Activated naive CD4-positive, alpha-beta T cell treated with anti-CD3 and anti-CD28 coated beads, Interleukin-2, amount 50 U/mL, for 72 hours (primary cell): Measurements from ENCODE around the gene ALDH4A1. TPM values are rescaled to one million over a fixed set of nuclear protein-coding genes. Genes with fewer than 3 reads are reported as not detected.

Source experiments
- ATAC-seq, 2 donors: fragments of 150-1000 bp; cut with Tn5 transposase; 2 replicates each; pipeline ENCODE4 v1.10.0; 2021; ENCODE audit warnings: mild to moderate bottlenecking in 2 of 2, moderate library complexity in 2 of 2
- DNase-seq, 2 donors: peaks; one replicate each; pipeline ENCODE4 v3.0.0; 2021 to 2022; ENCODE audit warnings: low spot score in 2 of 2
- H3K27ac Mint-ChIP-seq, 2 donors: one replicate each; pipeline ENCODE4 v1.8.0; 2022; ENCODE audit warnings: mild to moderate bottlenecking in 2 of 2, mixed read lengths in 2 of 2
- H3K36me3 Mint-ChIP-seq, 2 donors: one replicate each; pipeline ENCODE4 v1.8.0; 2022; ENCODE audit warnings: mixed read lengths in 2 of 2
- H3K9me3 Mint-ChIP-seq, 2 donors: one replicate each; pipeline ENCODE4 v1.8.0; 2022; ENCODE audit warnings: mixed read lengths in 2 of 2
- total RNA-seq, 2 donors: library from RNA; stranded (reverse); gene quantifications; one replicate each; pipeline ENCODE4 v1.2.3, GENCODE V29; 2022

ALDH4A1 gene
- total RNA-seq, 2 donors from 2014 or later: 7.4 to 9.8 TPM

DNA sequence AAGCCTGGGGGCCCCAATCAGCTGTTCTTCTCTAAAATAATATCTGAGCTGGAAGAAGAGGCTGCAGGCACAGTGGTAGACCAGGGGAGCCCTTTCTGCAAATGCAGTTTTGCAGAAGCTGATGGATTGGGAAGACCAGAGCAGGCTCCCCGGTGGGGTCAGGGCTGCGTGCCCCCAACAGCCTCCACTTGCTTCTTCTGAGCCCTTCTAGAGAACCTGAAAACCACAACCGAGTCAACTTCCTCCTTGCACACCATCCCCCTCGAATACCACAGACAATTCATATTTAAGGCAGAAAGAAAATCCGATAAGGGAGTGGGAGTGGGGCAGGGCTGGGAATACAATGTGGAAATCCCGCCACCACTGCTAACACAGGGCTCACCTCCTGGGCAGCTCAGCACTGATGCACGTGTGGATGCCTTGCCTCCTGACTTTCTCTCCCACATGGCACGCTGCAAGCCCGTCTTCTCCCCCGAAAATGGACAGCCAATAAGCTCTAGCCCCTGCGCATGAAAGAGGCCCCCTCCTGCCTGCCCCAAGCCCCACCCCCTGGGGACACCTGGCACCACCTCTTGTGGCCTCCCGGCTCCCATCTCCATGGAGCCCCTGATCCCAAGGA lies 25.4 kb upstream of the ALDH4A1 start:
- Mint-ChIP-seq H3K27ac (peak overlapping the region; percentile 98 to 99), H3K9me3 (peaks cover 4 to 6% of the 10 kb centered on the region in 2 donors), H3K36me3 (peaks cover 5 to 10% of the 10 kb centered on the region in 2 donors)
- DNase-seq (no peak), ATAC-seq (peak; percentile 23 to 41)

DNA sequence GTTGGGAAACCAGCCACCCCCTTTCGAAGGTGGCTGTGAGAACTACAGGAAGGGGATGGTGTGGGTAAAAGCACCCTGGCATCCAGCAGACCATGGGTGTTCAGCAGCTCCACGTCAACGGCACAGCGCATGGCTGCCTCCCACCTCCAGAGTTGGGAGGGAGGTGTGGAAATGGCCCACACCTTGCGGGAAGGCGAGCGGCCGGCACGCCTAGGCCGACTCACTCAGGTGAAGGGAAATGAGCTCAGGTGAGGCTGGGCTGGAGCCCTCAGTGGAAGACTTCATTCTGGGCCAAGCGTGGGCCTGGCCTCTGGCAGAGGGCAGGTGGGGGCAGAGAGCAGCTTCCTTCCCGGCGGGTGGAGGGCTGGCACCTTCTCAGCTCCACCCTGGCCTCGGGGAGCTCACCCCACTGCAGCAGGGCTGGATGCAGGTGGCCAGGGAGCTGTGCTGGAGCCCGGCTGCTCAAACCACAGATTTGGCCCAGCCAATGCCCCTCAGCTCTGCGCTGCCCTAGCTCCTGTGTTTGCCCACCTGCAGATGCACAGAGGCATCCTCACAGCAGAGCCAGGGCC lies 24.8 kb upstream of the ALDH4A1 start:
- peak overlapping the region; percentile 98 to 99 for H3K27ac Mint-ChIP-seq
- peaks cover 5 to 10% of the 10 kb centered on the region in 2 donors for H3K36me3 Mint-ChIP-seq
- peak; percentile 43 to 57 for ATAC-seq
- peaks cover 4 to 6% of the 10 kb centered on the region in 2 donors for H3K9me3 Mint-ChIP-seq
- DNase-seq: peak in 1 of 2 donors; percentile 33

DNA sequence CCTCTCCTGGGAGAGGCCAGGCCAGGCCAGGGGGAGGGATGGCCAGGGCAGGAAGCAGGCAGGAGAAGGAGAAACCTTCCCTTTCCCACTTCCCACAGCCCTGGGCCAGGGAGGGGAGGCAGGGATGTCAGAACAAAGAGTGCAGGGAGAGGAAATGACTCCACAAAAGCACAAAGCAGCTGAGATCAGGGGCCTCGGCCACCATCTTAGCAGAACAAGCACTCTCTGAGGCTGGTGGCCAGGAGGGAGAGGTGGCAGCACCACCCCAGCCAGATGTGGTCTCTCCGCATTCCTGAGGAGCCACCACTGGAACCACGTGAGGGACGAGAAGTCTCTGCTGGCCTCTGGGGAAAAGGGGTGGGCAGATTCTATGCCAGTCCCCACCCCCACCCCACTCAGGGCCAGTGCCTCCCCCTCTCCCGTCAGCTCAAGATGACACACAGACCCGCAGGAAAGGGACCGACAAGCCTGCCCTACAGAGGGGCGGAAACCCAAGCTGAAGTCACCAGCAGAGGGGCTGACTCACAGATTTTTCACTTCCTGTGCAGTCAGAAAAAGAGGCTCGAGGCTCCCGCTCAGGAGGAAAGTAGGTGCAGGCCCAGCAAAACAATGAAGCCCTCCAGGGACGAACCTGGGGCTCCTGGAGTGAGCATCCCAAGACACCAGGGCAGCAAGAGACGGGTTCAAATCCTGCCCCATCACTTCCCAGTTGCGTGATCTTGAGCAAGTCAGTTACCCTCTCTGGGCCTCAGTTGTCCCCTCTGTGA lies 24.1 kb upstream of the ALDH4A1 start:
- ATAC-seq (peak; percentile 90 to 91), DNase-seq (peak; percentile 81 to 93)
- Mint-ChIP-seq H3K27ac (peak overlapping the region; percentile 98 to 99), H3K9me3 (peaks cover 4 to 6% of the 10 kb centered on the region in 2 donors), H3K36me3 (peaks cover 5 to 10% of the 10 kb centered on the region in 2 donors)

DNA sequence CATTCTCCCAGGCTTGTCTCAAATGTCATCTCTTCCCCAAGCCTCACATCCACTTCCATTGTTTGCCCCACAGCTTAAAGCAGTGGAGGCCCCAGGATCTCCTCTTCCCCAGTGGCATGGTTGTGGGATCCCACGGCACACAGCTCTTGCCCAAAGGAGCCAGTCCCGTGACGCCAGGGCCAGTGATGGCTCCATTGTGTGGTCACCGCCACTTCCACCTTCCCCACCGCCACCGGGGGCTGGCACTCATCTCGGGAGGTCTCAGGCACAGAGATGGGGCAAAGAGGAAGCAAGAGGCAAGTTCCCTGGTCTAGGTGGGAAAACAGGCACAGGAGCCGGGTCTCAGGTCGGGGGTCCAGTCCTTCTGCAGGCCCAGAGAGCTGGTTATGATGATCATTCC lies 22.9 kb upstream of the ALDH4A1 start:
- Mint-ChIP-seq H3K9me3 (peaks cover 4 to 6% of the 10 kb centered on the region in 2 donors), H3K36me3 (peaks cover 5 to 10% of the 10 kb centered on the region in 2 donors), H3K27ac (peak overlapping the region; percentile 6 to 23)
- ATAC-seq: no peak
- DNase-seq: no peak

DNA sequence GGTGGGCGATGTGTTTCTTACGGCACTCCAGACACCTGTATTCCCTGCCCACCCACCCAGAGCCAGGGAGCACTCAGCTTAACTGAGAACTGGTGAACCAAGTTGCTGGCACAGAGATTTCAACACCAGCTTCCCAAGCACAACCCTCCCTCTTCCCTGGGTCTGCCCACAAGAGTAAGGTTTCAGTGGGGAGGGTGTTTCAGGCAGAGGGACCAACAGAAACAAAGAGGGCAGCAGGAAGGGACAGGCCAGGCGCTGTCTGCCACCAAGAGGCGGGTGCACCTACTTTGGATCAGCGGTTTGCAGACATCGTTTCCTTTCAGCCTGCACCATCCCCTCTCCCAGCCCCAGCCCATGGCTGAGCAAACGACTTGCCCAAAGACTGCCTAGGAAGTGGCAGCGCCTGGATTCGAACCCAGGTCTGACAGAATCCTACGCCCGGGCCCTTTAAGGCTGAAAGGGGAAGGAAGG lies 21.9 kb upstream of the ALDH4A1 start:
- no peak overlapping the region for H3K27ac Mint-ChIP-seq
- ATAC-seq (no peak), DNase-seq (no peak)

DNA sequence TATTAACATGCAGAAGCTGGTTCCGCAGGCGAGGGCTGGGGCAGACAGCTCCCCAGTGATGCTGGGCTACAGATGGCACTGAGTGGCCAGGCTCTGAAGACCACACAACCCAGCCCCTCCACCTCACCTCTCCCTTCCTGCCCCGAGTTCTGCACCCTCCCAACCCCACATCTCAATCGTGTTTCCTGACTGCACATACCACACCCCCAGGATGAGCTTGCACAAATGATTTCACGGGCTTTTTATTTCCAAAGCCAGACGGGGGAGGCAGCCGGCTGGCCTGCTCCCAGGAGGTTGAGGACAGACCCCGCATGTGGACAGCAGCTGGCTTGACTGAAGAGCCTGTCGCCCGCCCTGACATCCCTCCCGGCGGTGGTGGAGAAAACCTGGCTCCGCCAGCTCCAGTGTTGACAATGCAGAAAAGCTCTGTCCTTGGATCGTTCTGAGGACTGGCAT lies 21.4 kb upstream of the ALDH4A1 start:
- Mint-ChIP-seq H3K36me3 (peaks cover 5 to 10% of the 10 kb centered on the region in 2 donors), H3K27ac (no peak overlapping the region), H3K9me3 (peaks cover 4 to 6% of the 10 kb centered on the region in 2 donors)
- DNase-seq (no peak), ATAC-seq (no peak)

More for the DNA sequence above, 21.9 kb upstream of the ALDH4A1 start:
- peaks cover 5 to 10% of the 10 kb centered on the region in 2 donors for H3K36me3 Mint-ChIP-seq
- H3K9me3 Mint-ChIP-seq: peaks cover 4 to 6% of the 10 kb centered on the region in 2 donors

DNA sequence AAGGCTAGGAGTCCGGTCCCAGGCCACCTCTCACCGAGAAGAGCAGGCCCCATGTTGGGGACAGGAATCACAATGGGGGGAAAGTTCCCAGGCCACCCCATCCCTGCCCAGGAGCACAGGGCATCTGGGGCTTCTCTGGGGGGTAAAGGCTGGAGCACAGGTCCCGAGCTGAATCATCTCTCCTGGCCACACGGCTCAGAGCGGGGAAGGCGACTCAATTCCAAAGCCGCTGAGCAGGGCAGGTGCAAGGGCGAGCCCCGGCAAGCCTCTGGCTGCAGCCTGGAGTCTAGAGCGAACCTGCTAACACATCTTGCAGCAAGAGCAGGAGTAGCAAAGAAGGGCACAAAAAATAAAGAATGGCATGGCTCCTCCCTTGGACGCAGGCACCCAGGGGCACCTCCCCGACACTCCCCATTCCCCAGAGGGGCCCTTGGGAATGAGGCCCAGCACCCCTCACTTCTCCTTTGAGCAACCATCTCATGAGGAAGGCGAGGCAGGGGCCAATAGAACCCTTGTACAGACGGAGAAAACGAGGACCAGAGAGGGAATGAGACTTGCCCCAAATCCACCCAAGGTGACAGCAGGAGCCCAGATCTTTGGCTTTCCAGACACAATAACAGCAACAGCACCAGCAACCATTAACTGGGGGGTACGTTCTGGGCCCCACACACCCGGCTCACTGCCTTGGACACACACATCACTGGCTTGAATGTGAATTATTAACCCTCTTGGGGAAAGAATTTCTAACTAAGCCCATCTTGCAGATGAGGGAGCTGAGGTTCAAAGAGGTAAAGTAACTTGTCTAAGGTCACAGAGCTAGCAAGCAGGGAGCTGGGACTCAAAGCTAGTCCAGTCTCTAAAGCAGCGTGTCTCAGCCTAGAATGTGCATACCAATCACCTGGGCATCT lies 20.7 kb upstream of the ALDH4A1 start:
- DNase-seq: no peak
- peaks cover 5 to 10% of the 10 kb centered on the region in 2 donors for H3K36me3 Mint-ChIP-seq
- peaks cover 4 to 6% of the 10 kb centered on the region in 2 donors for H3K9me3 Mint-ChIP-seq
- no peak for ATAC-seq
- H3K27ac Mint-ChIP-seq: peak overlapping the region in 1 of 2 donors; percentile 2

DNA sequence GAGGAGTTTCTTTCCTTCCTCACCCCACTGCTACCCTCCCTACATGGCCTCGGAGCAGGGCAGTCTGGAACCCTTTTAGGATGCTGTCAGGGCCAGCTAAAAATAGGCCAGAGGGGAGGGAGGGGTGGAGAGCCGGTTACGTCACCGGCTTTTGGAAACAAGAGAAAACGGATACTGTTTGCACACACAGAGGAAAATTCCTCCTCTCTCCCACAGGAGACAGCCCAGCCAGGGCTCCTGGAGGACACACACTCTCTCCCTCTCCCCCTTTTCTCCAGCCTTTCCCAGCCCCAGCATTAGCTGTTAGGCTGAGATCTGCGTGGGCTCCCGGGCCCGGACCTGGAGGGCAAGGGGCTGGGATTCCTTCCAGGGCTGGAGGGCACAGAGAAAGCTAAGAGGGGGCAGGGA lies 20.0 kb upstream of the ALDH4A1 start:
- H3K27ac Mint-ChIP-seq: no peak overlapping the region
- peaks cover 4 to 6% of the 10 kb centered on the region in 2 donors for H3K9me3 Mint-ChIP-seq
- H3K36me3 Mint-ChIP-seq: peaks cover 5 to 10% of the 10 kb centered on the region in 2 donors
- ATAC-seq (no peak), DNase-seq (no peak)

DNA sequence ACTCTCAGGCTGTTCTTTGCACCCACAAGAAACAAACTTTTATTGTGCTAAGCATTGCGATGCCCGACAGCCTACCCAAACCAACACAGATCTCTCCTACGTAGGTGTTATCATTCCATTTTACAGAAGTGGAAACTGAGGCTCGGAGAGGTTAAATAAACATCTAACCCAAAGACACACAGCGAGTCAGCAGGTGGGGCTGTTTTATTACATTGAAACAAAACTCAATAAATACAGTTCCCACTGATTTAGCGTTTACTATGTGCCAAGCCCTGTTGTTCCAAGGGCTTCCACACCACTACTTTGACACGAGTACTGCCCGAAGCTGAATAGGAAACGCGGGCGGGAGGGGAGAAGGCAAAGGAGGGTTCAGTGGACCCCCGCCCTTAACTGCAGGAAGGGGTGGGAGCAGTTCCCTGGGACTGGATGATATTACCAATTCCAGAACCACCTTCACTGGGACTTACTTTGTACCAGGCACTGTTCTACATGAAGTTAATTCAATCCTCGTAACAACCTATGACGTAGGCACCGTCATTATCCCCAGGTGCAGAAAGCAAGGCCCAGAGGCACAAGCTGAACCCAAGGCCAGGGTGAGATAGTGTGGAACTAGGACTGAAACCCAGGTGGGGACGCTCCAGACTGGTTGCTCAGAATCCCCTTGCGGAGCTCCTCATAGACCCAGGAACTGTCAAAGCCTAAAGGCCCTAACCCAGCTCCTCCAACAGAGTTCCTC lies 19.3 kb upstream of the ALDH4A1 start:
- DNase-seq (no peak), ATAC-seq (no peak)

DNA sequence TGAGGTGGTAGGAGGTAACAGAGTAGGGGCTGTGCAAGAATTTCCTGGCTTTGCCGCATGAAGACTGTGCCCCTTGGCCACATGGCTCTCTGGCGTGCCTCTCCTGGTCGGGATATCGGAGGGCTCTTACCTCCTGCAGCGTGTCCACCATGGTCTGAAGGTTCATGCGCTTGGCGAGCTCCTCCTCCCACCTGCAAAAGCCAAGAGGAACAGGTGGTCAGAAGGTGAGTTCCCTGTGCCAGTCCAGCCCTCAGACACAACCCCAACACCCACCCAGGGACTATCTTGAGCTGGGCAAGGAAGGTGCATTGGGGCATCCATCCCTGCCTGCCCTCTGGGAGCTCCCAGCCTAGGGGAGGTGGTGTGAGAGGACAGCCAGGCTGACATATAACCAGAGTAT lies 18.6 kb upstream of the ALDH4A1 start:
- H3K27ac Mint-ChIP-seq: no peak overlapping the region
- peaks cover 4 to 6% of the 10 kb centered on the region in 2 donors for H3K9me3 Mint-ChIP-seq
- ATAC-seq: no peak
- peaks cover 5 to 10% of the 10 kb centered on the region in 2 donors for H3K36me3 Mint-ChIP-seq
- no peak for DNase-seq

More for the DNA sequence above, 19.3 kb upstream of the ALDH4A1 start:
- peaks cover 5 to 10% of the 10 kb centered on the region in 2 donors for H3K36me3 Mint-ChIP-seq
- peaks cover 4 to 6% of the 10 kb centered on the region in 2 donors for H3K9me3 Mint-ChIP-seq
- no peak overlapping the region for H3K27ac Mint-ChIP-seq

DNA sequence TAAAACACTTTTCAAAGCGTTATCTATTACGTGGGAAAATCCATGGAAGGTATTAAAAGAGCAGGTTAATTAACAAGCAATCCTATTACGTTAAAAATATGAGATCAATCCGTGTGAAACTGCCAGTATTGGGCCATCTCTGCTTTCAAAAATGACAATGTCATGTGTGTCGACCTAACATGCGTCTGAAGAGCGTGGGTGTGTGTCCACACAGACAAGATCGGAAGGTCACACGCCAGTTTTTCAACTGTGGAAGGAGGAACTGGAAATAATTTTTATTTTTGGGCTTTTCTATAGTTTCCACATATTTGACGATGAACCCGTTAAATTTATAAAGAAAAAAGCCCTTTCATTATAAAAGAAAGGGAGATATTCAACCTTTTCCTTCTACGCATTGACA lies 17.6 kb upstream of the ALDH4A1 start:
- Mint-ChIP-seq H3K27ac (no peak overlapping the region), H3K36me3 (peaks cover 0 to 1% of the 10 kb centered on the region in 2 donors), H3K9me3 (no peaks in the 10 kb centered on the region)
- no peak for ATAC-seq
- DNase-seq: no peak

DNA sequence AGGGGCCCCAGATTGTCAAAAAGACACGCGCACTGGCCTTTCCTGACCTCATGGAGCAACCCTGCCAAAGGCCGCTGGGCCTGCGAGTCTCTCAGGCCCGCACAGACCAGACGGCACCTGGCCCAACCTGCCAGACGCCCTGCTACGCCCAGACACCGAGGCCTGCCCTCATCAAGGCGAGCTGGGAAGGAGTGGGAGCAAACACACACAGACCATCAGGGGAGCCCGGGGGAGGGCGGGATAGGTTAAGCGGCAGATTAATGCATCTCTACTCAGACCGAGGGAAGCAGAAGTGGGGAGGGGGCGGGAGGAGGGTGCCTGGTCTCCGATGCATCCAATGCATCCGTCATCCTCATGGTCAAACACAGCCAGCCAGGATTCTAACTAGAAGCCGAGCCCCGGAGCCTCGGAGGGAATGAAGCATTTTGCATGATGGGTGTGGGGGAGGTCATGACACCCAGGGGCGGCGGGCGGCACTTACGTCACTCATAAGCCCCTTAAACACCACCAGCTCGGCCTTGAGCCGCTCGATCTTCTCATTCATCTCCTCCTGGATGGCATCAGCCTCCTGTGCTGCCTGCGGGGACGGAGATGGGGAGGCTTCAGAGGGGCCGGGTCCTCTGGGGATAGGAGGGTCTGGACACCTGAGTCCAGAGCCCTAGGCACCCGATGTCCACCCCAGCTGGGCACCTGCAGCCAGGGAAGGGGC lies 17.0 kb upstream of the ALDH4A1 start:
- DNase-seq: no peak
- ATAC-seq: no peak
- H3K27ac Mint-ChIP-seq: no peak overlapping the region
- no peaks in the 10 kb centered on the region for H3K36me3 Mint-ChIP-seq
- H3K9me3 Mint-ChIP-seq: no peaks in the 10 kb centered on the region

DNA sequence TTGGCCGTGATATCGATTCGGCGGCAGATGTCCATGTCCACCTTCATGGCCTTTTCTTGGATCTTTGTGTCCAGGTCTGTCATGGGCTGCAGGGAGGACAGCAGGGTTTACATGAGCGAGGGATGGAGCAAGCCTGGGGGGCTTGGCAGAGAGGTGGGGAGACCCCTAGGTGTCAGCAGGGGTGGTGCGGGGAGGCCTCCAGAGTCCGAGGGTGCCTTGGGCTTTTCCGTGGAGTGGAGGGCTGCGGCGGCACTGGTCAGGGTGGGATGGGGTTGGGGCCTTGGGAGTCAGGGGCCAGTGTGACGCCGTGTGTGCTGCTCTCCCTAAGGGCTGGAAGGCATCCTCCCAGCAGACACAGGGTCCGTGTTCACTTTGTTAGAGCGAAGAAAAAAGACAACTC lies 16.1 kb upstream of the ALDH4A1 start:
- Mint-ChIP-seq H3K27ac (peak overlapping the region; percentile 35 to 62), H3K9me3 (no peaks in the 10 kb centered on the region), H3K36me3 (no peaks in the 10 kb centered on the region)
- ATAC-seq: no peak
- no peak for DNase-seq

DNA sequence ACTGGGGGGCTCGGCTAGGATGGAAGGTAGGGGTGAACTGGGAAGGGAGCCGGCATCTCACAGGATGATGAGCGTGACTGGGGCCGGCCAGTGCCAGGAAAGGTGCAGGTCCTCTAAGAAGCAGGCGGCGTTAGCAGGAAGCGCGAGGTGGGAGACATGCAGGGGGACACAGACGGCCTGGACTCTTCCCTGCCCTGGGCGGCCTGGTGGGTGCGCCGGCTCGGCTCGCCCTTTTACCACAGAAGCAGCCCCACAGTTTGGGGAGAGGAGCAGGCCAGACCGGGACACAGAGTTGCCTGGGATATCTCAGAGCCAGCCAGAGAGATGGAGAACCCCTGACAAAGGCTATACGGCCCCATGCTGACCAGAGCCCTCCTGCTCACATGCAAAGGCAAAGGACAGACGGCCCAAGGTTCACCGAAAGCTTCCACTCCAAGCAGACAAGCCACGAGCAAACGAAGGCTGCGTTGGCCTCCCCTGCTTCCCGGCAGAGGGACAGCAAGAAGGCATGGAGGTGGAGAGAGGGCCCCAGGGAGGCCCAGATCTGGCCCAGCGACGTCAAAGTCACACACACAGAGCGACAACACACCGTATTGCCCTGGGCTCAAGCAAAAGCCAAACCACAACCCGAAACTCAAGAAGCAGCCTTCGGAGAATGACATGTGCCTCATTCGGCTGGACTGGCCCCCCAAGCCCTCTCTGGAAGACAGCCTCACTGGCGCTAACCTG lies 14.9 kb upstream of the ALDH4A1 start:
- H3K27ac Mint-ChIP-seq: peak overlapping the region in 1 of 2 donors; percentile 79
- no peaks in the 10 kb centered on the region for H3K9me3 Mint-ChIP-seq
- ATAC-seq: no peak

More for the DNA sequence above, 14.9 kb upstream of the ALDH4A1 start:
- H3K36me3 Mint-ChIP-seq: peaks cover 0 to 5% of the 10 kb centered on the region in 2 donors
- no peak for DNase-seq
